8988T (cell line): ENCODE measurements around the gene ST6GALNAC3.
"Not testable (repeated sequence)": the region's sequence is repeated elsewhere in the genome, so short reads cannot be mapped to it uniquely, and the experiment has no call there.

ENCODE experiments used
- DNase-seq: peaks from one replicate; pipeline ENCODE4 v3.0.0; 2011

ST6GALNAC3 gene

DNA sequence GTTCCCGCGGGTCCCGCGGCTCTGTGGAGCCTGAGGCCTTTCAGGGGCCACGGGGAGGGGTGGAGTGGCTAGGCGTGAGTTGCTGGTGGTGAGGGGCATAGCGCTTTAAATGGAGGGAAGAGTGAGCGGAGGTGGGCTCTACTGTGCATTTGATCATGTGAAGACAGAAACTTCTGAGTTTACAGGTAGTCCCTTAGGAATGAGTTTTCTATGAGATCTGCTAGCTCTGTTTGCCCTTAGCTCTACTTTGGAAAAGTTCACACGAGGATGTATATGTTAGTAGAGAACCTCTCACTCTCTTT is 593 bp downstream of the ST6GALNAC3 start:
- DNase-seq: no peak

DNA sequence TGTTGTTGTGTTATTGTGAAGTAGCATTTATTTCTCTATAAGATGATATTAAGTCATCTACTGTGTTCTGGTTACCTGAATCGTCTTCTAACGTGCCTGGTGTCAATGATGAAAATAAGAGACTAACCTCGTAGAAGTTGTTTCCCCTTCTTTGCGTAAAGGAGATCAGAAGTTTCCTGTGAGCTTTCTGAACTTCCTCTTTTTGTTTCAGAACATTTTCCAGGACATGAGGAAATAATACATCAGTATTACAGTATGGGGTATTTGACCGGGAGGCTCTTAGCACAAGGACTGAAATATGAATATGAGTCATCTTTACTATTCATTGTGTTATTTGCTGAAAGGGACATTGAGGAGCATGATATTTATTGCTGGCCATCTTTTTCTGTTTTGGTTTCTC is 1.3 kb downstream of the ST6GALNAC3 start:
- DNase-seq: no peak

DNA sequence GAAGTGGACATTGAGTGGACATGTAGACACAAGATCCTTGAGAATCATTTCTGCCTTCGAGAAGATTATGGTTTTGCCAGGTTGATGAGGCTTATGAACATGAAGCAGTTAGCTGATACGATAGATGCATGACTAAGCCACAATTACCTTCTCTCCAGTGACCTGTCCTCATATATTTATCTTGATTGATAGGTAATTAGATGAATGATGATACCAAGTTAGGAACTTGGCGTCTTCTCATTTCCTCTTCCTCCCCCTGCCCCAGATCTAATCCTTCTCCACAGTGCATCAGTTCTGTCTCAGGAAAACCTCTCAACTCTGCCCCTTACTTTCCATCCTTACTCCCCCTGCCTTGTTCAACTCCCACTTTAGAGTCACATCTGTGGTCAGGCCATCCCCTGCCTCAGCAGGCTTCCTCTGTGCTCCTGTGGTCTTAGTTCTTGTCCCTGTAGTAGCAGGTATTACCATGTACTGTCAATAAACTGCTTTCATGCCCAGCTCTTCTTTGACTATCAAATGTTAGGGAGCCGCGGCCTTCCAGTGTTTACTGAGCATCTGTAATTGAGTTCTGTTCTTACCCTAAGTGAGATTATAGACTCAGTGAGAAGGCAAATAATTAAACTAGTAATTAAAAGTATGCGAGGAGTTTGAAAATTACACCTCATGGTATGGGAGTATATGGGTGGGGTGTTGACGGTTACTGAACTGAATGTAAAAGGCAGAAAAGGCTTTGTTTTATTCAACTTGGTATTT is 5.1 kb downstream of the ST6GALNAC3 start:
- no peak for DNase-seq

DNA sequence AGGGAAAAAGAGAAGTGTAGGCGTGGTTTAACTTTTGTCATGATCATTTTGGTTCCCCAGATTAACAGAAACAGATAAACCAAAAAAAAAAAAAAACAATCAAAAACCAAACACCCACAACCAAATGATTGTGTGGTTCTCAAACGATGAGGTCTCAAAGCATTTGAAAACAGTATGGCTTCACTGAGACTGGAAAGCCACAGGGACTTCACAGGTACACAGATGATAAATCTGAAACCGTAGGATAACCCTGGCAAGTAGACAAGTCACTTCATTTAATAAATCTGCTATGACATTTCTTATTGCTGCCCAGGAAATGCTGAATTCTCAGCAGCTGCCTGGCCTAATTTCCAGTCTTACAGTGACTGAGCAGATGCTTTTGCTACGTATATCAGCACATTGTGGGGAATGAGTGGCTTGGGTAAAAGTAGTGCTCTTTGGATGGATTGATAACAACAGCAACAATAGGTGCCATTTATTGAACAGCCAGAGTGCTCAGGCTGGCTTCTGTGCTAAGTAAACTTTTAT is 6.1 kb downstream of the ST6GALNAC3 start:
- DNase-seq: no peak

DNA sequence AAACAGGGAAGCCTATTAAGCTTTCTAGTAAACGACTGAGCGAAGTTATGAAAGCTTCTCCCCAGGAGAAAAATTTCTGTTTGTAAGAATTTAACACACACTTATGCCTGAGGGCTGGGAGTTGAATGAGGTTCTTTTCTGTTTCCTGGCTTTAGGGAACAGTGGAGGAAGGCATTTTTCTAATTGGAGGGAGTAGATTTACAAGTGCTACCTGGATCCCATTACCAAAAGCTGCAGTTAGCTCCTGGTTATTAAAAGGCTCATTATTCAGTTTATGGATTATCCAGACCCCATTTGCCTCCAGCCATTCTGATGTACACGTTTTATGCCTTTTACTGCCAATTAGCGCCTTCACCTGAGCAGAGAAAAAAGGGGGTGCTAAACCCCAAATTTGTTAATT is 7.5 kb downstream of the ST6GALNAC3 start:
- DNase-seq: no peak

DNA sequence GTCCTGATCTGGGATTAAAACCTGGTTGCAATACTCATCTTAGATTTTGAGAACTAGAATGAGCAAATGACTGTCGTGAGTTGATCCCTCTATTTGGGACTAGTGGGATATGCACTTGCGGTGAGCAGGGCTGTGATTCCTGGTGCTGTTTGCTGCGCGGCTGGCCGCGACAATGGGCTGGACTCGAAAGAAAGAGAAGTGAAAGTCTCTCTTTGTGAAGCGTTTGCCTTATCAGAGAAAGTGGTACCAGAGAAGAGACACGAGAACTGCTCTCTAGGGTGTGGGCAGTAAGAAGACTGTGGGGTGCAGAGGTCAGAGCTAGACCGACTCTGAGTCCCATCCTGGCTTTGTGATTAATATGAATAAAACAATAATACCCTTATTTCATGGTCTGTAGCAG is 8.6 kb downstream of the ST6GALNAC3 start:
- no peak for DNase-seq

DNA sequence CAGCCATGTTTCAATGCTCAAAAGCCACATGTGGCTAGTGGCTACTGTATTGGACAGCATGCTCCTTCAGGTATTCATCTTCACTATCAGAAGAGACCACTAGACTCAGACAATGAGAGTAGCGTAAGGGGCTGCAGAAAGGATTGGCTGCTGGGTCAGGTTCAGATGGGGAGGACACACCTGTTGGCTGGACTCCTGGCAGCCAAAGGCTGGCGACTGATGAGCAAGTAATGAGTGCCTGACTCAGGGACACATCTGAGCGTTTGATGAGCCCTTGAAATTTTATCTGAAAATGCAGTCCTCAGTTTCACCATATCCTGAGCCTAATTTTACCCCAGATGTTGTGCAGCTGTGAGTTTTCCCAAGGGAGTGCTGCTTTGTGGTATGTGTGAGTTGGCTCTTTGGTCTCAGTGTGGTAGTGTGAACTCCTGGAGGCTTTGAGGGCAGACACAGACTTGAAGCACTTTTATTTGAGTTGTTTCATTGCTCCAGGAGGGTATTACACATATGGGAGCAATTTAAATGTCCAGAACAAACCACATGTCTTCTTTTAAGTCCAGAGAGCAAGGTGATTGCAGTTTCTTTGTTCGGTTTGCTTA is 9.6 kb downstream of the ST6GALNAC3 start:
- DNase-seq: no peak

DNA sequence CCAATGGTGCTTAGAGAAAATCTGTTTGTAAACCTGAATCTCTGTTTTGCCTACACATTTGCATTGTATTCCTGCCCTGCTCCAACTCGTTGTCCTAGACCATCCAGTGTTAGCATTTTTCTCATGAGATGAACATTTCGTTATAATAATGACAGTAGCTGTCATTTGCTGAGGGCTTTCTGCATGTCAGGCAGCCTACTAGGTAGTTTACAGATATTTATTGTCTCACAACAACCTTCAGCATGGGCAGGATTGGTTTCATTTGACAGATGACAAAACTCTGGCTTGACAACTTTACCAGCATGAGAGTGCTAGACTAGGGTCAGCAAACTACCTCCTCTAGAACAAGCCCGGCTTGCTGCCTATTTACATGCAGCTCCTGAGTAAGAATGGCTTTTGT is 10.1 kb downstream of the ST6GALNAC3 start:
- no peak for DNase-seq

DNA sequence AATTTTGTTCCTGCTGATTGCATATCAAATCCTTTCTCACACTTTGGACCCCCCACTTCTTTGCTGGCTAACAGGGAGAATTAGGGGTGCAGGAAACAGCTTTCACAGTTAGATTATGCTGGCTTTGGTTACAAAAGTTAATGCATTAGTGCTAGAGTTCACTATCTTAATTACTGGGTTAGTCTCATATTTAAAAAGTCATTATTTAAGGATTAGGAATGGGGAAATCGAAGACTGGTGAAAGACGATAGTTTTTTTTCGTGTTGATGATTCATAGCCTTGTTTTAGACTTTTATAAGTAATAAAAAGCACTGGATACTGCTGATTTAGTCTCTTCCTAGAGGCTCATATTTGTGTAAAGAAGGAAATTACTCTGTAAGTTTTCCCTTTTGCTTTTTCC is 11.6 kb downstream of the ST6GALNAC3 start:
- DNase-seq: no peak

DNA sequence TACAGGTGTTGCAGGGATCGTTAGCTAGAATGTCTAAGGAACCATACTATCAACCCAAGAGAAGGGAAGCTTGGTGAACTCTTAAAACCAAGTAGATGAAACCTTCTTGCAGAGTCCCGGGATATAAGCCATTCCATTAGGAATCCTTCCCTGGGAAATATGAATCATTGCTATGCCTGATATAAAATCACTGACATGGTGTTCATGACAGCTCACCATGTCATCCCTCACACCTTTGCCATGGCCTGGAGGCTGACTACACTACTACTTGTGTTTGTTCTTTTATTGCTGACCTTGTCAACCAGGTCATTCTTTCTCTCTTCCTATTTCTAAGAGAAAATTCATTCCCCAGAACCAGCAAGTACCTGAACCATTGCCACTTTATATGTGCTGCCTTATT is 12.1 kb downstream of the ST6GALNAC3 start:
- DNase-seq: no peak

DNA sequence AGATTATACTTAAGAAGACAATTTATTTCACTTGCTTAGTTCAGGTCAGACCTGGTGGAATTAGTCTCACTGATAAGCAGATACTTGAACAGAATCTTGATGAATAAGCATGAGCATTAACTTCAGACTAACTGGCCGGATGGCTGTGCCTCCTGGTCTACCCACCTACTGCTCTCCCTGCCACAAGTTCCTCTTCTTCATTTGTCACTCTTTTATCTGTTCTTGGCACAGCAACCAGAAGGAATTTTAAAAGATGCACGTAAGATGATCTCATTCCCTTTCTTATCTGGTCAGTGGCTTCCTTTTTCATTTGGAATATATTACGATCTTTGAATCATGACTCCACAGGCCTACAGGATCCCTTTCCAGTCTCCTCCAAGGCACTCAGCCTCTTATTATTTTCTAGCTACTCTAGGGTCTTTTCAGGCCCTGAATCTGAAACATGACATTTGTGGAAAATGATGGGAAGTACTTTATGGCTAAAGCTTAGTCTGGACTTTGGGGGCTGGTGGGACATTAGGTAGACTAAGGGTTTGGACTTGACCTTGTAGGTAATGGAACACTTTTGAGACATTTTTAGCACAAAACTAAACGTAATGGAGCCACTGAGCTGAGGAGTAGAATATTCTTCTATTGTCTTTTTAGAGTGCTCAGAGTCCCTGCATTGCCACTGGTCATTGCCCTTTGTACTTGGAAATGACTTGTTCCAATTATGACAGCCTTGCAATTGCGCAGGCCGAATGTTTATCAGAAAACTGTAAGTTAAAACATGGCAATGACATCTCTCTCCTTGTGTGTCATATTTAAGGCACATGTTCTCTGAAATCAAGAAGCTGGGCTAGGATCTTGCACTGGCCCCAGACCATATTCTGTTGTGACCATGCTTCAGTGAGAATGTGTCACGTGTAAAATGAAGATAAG is 16.0 kb downstream of the ST6GALNAC3 start:
- DNase-seq: no peak

DNA sequence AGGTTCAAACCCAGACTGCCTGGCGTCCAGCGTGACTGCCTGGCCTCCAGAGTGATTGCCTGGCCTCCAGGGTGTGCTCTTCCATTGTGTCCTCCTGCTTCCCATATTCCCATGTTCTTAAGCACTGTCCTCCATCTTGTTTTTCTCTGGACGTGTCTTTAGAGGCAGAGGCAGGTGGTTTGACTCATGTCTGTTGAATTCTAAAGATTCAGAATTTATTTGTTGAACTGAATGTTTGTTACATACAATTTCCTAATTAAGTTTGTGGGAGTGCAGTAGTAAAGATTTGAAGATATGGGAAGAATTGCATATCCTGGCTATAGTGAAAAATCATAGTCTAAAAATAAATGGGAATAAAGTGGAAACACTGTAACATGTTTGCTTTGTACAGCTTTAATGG is 18.3 kb downstream of the ST6GALNAC3 start:
- no peak for DNase-seq

DNA sequence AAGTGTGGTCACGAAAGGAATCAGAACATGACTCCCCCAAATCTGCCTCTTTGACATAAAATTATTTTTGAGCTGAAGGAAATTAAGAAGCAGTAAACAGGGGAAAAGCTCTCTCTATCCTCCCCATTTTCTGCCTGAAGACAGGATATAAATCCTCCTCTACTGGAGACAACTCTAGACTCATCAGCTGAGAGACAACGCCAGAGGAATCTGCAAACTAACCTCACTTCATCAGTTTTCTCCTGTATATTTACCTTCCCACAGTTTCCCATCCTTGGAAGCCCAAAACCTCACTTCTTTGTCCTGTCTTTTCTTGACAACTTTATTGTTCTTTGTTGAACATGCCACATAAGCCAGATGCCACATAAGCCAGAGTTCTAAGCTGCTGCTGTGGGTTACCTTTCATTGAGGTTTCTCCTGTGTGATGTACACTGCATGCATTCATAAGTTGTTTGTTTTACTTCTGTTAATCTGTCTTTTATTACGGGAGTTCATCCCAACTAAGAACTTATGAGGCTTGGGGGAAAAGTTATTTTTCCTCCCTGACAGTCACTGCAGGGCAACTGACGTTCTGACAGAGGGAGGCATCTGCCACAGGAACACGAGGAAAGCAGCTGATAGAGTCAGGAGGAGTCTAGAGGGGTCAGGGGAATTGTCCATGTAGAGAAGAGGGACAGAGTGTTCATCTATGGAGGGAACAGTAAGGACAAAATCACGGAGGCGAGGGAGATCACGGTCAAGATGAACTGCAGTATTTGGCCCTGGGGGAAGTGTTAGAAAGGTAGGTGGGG is 19.2 kb downstream of the ST6GALNAC3 start:
- DNase-seq: no peak

DNA sequence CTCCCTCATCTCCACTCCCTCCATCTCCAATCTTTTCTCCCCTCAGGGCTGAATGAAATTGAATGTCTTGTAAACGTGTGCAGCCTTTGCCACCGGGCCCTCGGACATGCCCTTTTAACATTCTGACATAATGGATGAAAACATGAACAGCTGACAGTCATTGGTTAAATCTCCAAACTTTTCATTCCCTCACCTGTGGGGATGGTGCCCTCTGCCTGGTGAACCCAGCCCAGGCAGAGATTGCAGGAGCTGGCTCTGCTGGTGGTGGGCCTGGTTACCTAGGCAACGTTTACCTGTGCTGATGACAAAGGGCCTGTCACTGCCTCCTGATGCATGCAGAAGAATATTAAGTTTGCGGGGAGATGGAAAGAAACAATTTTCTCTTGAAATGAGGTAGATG is 21.3 kb downstream of the ST6GALNAC3 start:
- no peak for DNase-seq

DNA sequence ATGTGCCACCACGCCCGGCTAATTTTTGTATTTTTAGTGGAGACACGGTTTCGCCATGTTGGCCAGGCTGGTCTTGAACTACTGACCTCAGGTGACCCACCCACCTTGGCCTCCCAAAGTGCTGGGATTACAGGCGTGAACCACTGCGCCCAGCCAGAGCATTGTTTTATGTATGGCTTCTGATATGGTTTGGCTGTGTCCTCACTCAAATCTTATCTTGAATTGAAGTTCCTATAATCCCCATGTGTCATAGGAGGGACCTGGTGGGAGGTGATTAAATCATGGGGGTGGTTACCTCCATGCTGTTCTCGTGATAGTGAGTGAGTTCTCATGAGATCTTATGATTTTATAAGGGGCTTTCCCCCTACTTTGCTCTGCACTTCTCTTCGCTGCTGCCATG is 22.5 kb downstream of the ST6GALNAC3 start:
- DNase-seq: not testable (repeated sequence)

DNA sequence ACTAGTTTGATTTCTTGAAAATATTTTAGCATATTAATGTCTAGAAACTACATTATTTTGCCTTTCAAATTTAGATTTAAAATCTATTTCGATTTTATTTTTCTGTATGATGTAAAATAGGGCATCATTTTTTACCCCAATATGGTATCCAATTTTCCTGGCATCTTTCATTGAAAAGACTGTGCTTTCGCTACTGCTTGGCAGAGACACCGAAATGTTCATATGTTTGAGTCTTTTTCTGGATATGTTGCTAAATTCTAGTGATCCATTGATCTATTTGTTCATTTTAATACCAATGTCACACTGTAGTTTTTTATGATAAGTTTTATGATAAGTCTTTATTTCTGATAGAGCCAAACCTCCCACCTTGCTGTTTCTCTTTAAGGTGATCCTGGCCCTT is 24.3 kb downstream of the ST6GALNAC3 start:
- no peak for DNase-seq

DNA sequence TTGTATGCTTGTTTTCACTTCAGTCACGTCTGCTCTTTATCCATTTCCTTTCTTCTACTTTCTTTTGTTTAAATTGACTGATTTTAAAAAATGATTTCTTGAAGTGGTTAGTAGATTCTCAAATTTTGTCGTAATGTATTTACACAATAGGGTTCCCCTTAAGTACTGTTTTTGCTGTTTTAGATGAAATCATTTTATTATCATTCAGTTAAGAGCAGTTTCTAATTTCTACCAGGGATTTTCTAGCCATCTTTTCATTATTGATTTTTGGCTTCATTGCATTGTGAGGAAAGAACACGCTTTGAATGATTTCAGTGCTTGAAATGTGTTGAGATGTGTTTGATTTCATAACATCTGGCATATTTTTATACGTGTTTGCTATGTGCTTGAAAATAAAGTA is 27.0 kb downstream of the ST6GALNAC3 start:
- no peak for DNase-seq

DNA sequence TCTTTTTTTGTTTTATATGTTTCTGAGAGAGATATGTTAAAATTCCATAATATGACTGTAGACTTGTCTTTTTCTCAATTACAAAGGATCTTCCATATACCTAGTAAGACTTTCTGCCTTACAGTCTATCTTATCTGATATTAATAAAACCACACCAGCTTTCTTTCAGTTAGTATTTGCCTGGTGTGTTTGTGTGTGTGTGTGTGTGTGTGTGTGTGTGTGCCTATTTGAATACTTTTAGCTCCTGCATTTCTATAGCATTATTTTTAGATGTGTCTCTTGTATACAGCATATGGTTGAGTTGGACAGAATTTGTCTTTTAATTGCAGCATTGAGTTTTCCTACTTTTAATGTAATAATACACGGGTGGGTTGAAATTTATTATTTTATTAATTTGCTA is 27.5 kb downstream of the ST6GALNAC3 start:
- no peak for DNase-seq

DNA sequence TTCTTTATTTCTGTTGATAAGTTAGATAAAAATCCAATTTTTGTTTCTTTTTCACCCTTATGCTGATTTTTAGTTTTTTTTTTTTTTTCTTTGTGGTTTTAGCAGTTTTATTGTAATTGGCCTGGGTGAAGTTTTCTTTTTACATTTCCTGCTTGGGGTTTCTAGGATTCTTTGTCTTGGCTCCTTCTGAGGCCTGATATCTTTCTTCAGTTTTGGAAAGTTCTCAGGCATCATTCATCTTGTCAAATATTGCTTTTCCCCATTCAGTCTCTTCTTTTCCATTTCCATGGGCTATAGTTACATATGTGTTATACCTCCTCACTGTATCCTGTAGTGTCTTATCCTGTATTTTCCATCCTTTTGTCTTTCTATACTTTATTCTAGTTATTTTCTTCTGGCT is 28.5 kb downstream of the ST6GALNAC3 start:
- no peak for DNase-seq

DNA sequence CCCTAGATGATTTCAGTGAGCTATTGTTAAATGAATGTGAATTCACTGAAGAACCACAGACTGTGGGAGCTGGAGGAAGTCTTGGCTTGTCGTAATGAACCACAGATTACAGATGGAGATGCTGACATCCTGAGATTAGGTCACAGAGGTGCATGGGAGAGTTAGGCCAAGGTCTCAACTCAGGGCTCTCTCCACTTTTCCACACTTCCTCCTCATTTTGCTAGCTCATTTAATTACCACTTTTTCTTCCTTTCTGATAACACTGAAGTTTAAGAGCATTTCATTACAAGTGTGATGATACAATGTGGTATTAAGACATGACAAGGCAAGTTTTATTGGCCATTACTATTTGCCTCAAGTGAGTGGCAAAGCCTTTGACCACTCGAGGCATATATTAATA is 30.8 kb downstream of the ST6GALNAC3 start:
- no peak for DNase-seq

DNA sequence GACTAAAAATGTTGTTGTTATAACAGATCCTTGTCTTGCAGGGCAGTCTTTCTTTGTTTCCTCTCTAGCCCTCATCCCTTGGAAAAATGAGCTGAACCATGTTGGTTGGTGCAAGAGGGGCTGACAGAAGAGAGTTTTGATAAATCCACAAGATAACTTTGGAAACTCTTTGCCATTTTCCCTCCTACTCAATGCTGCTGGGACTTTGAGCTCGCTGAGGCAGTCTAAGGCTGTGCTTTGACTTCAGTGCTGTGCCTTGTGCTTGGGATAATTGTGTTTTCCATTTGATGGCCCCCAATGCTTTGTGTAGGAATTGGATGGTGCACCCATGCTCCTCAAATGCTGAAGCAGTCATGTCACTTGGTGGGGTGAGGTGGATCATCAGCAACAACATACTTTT is 31.7 kb downstream of the ST6GALNAC3 start:
- DNase-seq: no peak

DNA sequence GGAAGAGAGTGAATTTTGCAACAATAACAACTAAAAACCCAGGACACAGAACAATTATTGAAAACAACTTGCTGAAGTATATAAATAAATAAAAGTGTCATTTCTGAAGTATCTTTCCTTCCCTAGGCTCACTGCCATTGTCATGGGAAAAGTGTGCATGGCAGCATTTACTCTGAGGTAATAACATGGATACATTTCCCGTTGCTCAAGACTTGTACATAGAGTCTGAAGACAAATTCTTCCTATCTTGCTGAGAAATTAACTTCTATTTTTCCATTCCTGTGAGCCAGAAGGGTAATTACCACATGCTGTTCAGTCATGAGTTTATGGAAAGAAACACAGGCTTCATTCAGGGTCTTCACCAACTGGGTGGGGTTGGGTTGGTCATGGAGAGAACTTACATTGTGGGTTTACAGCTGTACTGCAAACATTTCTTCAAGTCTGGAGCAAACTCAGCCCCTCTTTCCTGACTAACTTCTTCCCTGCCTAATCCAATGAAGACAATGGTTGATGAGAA is 32.2 kb downstream of the ST6GALNAC3 start:
- no peak for DNase-seq

DNA sequence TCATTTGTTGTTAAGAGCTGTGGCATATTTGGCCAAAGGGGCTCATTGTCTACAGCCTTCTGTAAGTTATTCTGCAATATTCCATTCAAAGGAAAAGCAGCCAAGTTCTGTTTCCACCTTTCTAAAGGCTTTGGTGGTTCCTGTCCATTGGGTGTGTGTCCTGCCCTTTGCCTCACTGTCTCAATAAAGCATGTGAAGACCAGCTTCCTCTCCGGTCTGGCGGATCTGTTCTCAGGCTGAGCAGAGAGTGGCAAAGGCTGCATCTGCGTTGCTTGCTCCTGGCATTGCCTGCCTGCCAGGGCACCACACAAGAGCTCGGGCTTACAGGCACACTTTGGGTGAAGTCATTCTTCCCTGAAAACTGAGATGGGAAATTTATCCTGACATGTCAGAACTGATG is 34.9 kb downstream of the ST6GALNAC3 start:
- no peak for DNase-seq
